HL-60 (cell line): ENCODE data around the gene DSE.

Experiments
- CTCF ChIP-seq: IDR thresholded peaks from one replicate; pipeline ENCODE4 v1.5.1; 2011; ENCODE audit warnings: low read length, control low read depth, inconsistent platforms; ENCODE audit not compliant: insufficient read depth
- POLR2AphosphoS5 ChIP-seq: IDR thresholded peaks from 2 replicates; pipeline ENCODE4 v1.6.1; 2012; ENCODE audit warnings: low read depth

DNA sequence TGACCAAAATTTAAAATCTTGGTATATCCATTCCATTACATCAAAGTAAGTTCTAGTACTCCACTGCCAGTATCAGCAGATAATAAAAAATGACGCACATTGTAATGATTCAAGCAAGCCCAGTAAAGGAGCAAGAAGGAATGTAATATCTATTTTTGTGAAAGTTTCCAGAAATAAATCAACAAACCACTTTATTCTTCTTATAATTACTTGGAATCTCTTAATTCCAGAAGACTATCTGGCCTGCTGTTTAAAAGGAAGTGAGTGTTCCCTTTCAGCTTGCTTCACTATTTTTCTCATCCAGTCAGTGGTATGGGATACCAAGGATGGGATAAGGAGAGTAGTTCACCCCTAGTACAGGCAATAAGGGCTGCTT is 42.2 kb upstream of the DSE start:
- no peak for TF ChIP-seq CTCF
- no peak for TF ChIP-seq POLR2AphosphoS5
